H9 (cell line): ENCODE results near the gene GNAO1. TPM values are rescaled to one million over a fixed set of nuclear protein-coding genes. Genes with fewer than 3 reads are reported as not detected.

Experiments used
- DNase-seq: peaks from one replicate; pipeline ENCODE4 v3.0.0-alpha.2; 2017
- H2AFZ ChIP-seq: one replicate; pipeline ENCODE4 v1.6.1; 2013; ENCODE audit warnings: mild to moderate bottlenecking, low read length, control low read depth, moderate library complexity
- H2AK5ac ChIP-seq: 2 replicates; pipeline ENCODE4 v1.6.1; 2013; ENCODE audit warnings: low read length, control low read depth, mixed read lengths; ENCODE audit not compliant: insufficient read length
- H2BK120ac ChIP-seq: one replicate; pipeline ENCODE4 v1.6.1; 2013; ENCODE audit warnings: low read depth, mild to moderate bottlenecking, low read length, control low read depth, inconsistent platforms; ENCODE audit not compliant: poor library complexity, severe bottlenecking
- H2BK12ac ChIP-seq: 2 replicates; pipeline ENCODE4 v1.6.1; 2013; ENCODE audit warnings: low read length, control low read depth, mixed read lengths, low read depth; ENCODE audit not compliant: insufficient read length
- H2BK15ac ChIP-seq: 2 replicates; pipeline ENCODE4 v1.6.1; 2013; ENCODE audit warnings: low read depth, low read length, control low read depth
- H2BK20ac ChIP-seq: one replicate; pipeline ENCODE4 v1.6.1; 2013; ENCODE audit warnings: low read depth, mild to moderate bottlenecking, low read length, control low read depth, inconsistent platforms; ENCODE audit not compliant: poor library complexity, severe bottlenecking
- H2BK5ac ChIP-seq: 2 replicates; pipeline ENCODE4 v1.6.1; 2013; ENCODE audit warnings: low read length, control low read depth, mixed read lengths; ENCODE audit not compliant: insufficient read length
- H3K14ac ChIP-seq: 2 replicates; pipeline ENCODE4 v1.6.1; 2013; ENCODE audit warnings: low read length, control low read depth; ENCODE audit not compliant: insufficient read depth
- H3K18ac ChIP-seq: 2 replicates; pipeline ENCODE4 v1.6.1; 2013; ENCODE audit warnings: low read depth, mild to moderate bottlenecking, mixed read lengths, low read length, control low read depth; ENCODE audit not compliant: insufficient read length
- H3K23ac ChIP-seq: 2 replicates; pipeline ENCODE4 v1.6.1; 2013; ENCODE audit warnings: low read length, control low read depth, mixed read lengths, low read depth; ENCODE audit not compliant: insufficient read length
- H3K23me2 ChIP-seq: 2 replicates; pipeline ENCODE4 v1.6.1; 2013; ENCODE audit warnings: low read depth, mild to moderate bottlenecking, mixed read lengths, low read length, control low read depth; ENCODE audit not compliant: insufficient read length, poor library complexity, severe bottlenecking
- H3K27ac ChIP-seq: 2 replicates; pipeline ENCODE4 v1.5.1; 2013; ENCODE audit warnings: low read length, control low read depth, mixed read lengths, low read depth; ENCODE audit not compliant: insufficient read length
- H3K27me3 ChIP-seq: 2 replicates; pipeline ENCODE4 v1.6.1; 2013; ENCODE audit warnings: low read length, control low read depth, inconsistent platforms; ENCODE audit not compliant: insufficient read depth
- H3K4ac ChIP-seq: 2 replicates; pipeline ENCODE4 v1.6.1; 2013; ENCODE audit warnings: low read depth, mild to moderate bottlenecking, control low read depth, inconsistent platforms, low read length, moderate library complexity
- H3K4me1 ChIP-seq: 2 replicates; pipeline ENCODE4 v1.6.1; 2013; ENCODE audit warnings: low read length, control low read depth, inconsistent platforms; ENCODE audit not compliant: insufficient read depth
- H3K4me2 ChIP-seq: 2 replicates; pipeline ENCODE4 v1.6.1; 2013; ENCODE audit warnings: low read length, control low read depth, mixed read lengths; ENCODE audit not compliant: insufficient read length, insufficient read depth
- H3K56ac ChIP-seq: 2 replicates; pipeline ENCODE4 v1.6.1; 2013; ENCODE audit warnings: low read depth, mild to moderate bottlenecking, mixed read lengths, low read length, control low read depth; ENCODE audit not compliant: insufficient read length
- H3K79me1 ChIP-seq: 2 replicates; pipeline ENCODE4 v1.6.1; 2013; ENCODE audit warnings: low read depth, mild to moderate bottlenecking, moderate library complexity, low read length, control low read depth, inconsistent platforms; ENCODE audit not compliant: insufficient read depth, poor library complexity, severe bottlenecking
- H3K79me2 ChIP-seq: 2 replicates; pipeline ENCODE4 v1.6.1; 2013; ENCODE audit warnings: low read length, control low read depth, inconsistent platforms; ENCODE audit not compliant: insufficient read depth
- H3K9ac ChIP-seq: 2 replicates; pipeline ENCODE4 v1.6.1; 2013; ENCODE audit warnings: low read length, control low read depth, mixed read lengths; ENCODE audit not compliant: insufficient read length; ENCODE audit errors: extremely low read depth
- H3K9me3 ChIP-seq: one replicate; pipeline ENCODE4 v1.6.1; 2013; ENCODE audit warnings: low read depth, low read length, inconsistent platforms; ENCODE audit not compliant: control insufficient read depth
- H3T11ph ChIP-seq: one replicate; pipeline ENCODE4 v1.6.1; 2013; ENCODE audit warnings: mild to moderate bottlenecking, low read length, control low read depth, inconsistent platforms
- H4K20me1 ChIP-seq: one replicate; pipeline ENCODE4 v1.6.1; 2013; ENCODE audit not compliant: control insufficient read depth, insufficient read length, insufficient read depth
- H4K5ac ChIP-seq: 2 replicates; pipeline ENCODE4 v1.6.1; 2013; ENCODE audit warnings: low read depth, mild to moderate bottlenecking, mixed read lengths, low read length, control low read depth; ENCODE audit not compliant: insufficient read length
- H4K8ac ChIP-seq: replicated peaks from 2 replicates; pipeline ENCODE4 v1.6.1; 2013; ENCODE audit warnings: low read length, control low read depth, mixed read lengths, low read depth; ENCODE audit not compliant: insufficient read length
- H4K91ac ChIP-seq: 2 replicates; pipeline ENCODE4 v1.6.1; 2013; ENCODE audit warnings: low read depth, mild to moderate bottlenecking, moderate library complexity, mixed read lengths, low read length, control low read depth; ENCODE audit not compliant: insufficient read length
- H3K27ac Mint-ChIP-seq, 3 experiments: 2 replicates in 2 of 3; 3 replicates in 1 of 3; pipeline ENCODE4 v1.8.0; 2020 to 2021; ENCODE audit warnings: mixed read lengths in 3 of 3, mild to moderate bottlenecking in 1 of 3, moderate library complexity in 1 of 3
- H3K27me3 Mint-ChIP-seq: 2 replicates; pipeline ENCODE4 v1.8.0; 2021; ENCODE audit warnings: low read depth, mild to moderate bottlenecking, moderate library complexity, mixed read lengths
- H3K36me3 Mint-ChIP-seq, 3 experiments: 2 replicates in 2 of 3; 3 replicates in 1 of 3; pipeline ENCODE4 v1.8.0; 2020 to 2021; ENCODE audit warnings: low read depth in 3 of 3, mixed read lengths in 3 of 3; ENCODE audit not compliant: insufficient read depth in 1 of 3
- H3K4me1 Mint-ChIP-seq, 2 experiments: 2 replicates each; pipeline ENCODE4 v1.8.0; 2020; ENCODE audit warnings: mixed read lengths in 2 of 2
- H3K4me3 Mint-ChIP-seq, 2 experiments: 2 replicates in 1 of 2; 3 replicates in 1 of 2; pipeline ENCODE4 v1.8.0; 2020 to 2021; ENCODE audit warnings: mild to moderate bottlenecking in 2 of 2, mixed read lengths in 2 of 2, moderate library complexity in 1 of 2
- H3K9me3 Mint-ChIP-seq, 2 experiments: 2 replicates in 1 of 2; 3 replicates in 1 of 2; pipeline ENCODE4 v1.8.0; 2020; ENCODE audit warnings: mild to moderate bottlenecking in 2 of 2, mixed read lengths in 2 of 2, moderate library complexity in 1 of 2
- CTCF ChIP-seq: fragments of 200-600 bp; sonication (generic); conservative IDR thresholded peaks from 3 replicates; pipeline ENCODE4 v1.8.0; 2021; ENCODE audit warnings: antibody characterized with exemption, mild to moderate bottlenecking
- WGBS: extraction: QIAGEN DNeasy Blood & Tissue Kit; methylation state at CpG from one replicate; pipeline ENCODE4 v1.1.7; 2013; ENCODE audit warnings: missing lambda C conversion rate, low lambda C conversion rate, mixed read lengths; ENCODE audit not compliant: insufficient read length; ENCODE audit errors: extremely low coverage; 5-methylcytosine and 5-hydroxymethylcytosine counted together
- total RNA-seq: library from RNA; stranded (reverse); gene quantifications from 2 replicates; pipeline ENCODE4 v1.2.1, GENCODE V29; 2021

The GNAO1 gene
- total RNA-seq, 1 experiment from 2014 or later = 16.9 TPM

- H3K9ac ChIP-seq = no peak overlapping the region
- H4K20me1 ChIP-seq = no peaks in the 10 kb centered on the region
- peaks cover 0 to 9% (median 9%) of the 10 kb centered on the region in 3 experiments; a peak in 4 of 7 replicates for H3K36me3 Mint-ChIP-seq
- peaks cover 81 to 87% of the 10 kb centered on the region in 2 experiments for H3K4me1 Mint-ChIP-seq
- no peak overlapping the region for H3T11ph ChIP-seq
- H3K27ac Mint-ChIP-seq = peak overlapping the region; percentile 24 to 95 (median 71); a peak in 5 of 7 replicates
- no peak overlapping the region; a peak in 1 of 5 replicates for H3K4me3 Mint-ChIP-seq
- H2AK5ac ChIP-seq = no peak overlapping the region
- no peak overlapping the region for H2AFZ ChIP-seq
- no peak overlapping the region for H2BK15ac ChIP-seq
- no peak overlapping the region for H3K56ac ChIP-seq
- no peaks in the 10 kb centered on the region for H3K9me3 ChIP-seq
- H3K4me2 ChIP-seq = no peak overlapping the region
- no CpG with 5 or more reads among the region's 3 CpGs for WGBS
- no peak overlapping the region for H4K8ac ChIP-seq
- peak overlapping the region; percentile 7 for H2BK120ac ChIP-seq
- TF ChIP-seq CTCF = no peak
- H3K4ac ChIP-seq = no peak overlapping the region
- no peak overlapping the region for H4K91ac ChIP-seq
- H3K23ac ChIP-seq = no peak overlapping the region
- H3K27ac ChIP-seq = no peak overlapping the region
- H2BK5ac ChIP-seq = no peak overlapping the region
- H3K4me1 ChIP-seq = peaks cover 19% of the 10 kb centered on the region
- H3K14ac ChIP-seq = no peak overlapping the region
- H2BK20ac ChIP-seq = no peak overlapping the region
- DNase-seq = no peak
- no peak overlapping the region for H3K18ac ChIP-seq
- no peak overlapping the region for H4K5ac ChIP-seq
- H3K23me2 ChIP-seq = no peaks in the 10 kb centered on the region
- no peaks in the 10 kb centered on the region for H3K27me3 Mint-ChIP-seq
- H3K79me1 ChIP-seq = no peaks in the 10 kb centered on the region
- H3K9me3 Mint-ChIP-seq = no peaks in the 10 kb centered on the region
- no peaks in the 10 kb centered on the region for H3K27me3 ChIP-seq
- H2BK12ac ChIP-seq = no peak overlapping the region
- H3K79me2 ChIP-seq = no peaks in the 10 kb centered on the region
These were observed 91.2 kb downstream of the GNAO1 start for GRCh38 chr16:56282451-56282850.
